Measurements from ENCODE around the gene PLET1. TPM values are rescaled to one million over a fixed set of nuclear protein-coding genes. Genes with fewer than 3 reads are reported as not detected.

PLET1 gene
- total RNA-seq, 1 donor from 2014 or later, result not detected

GRCh38 chr11:112241486-112241885 is 19.2 kb downstream of the PLET1 start:
- ATAC-seq, result peak in 1 of 2 donors; percentile 59
- Histone ChIP-seq H3K27me3 (ENCODE audit: low read depth) (no peaks in the 10 kb centered on the region), H3K27ac (no peak overlapping the region), H3K4me1 (no peaks in the 10 kb centered on the region), H3K9me3 (no peaks in the 10 kb centered on the region), H3K4me3 (no peak overlapping the region), H3K36me3 (peaks cover 30% of the 10 kb centered on the region)
- no peak for DNase-seq
- intact Hi-C loops (cut with DNase I), result no loop called here
- no peak for TF ChIP-seq CTCF (IDR thresholded peaks at IDR 0.05)

GRCh38 chr11:112238041-112238440 is 22.6 kb downstream of the PLET1 start:
- Histone ChIP-seq H3K27me3 (ENCODE audit: low read depth) (no peaks in the 10 kb centered on the region), H3K9me3 (no peaks in the 10 kb centered on the region), H3K36me3 (peaks cover 64% of the 10 kb centered on the region), H3K4me3 (no peak overlapping the region), H3K4me1 (no peaks in the 10 kb centered on the region), H3K27ac (no peak overlapping the region)
- intact Hi-C loops (cut with DNase I), result no loop called here
- DNase-seq (no peak), ATAC-seq (no peak)
- TF ChIP-seq CTCF (IDR thresholded peaks at IDR 0.05), result no peak

GRCh38 chr11:112237451-112237850 is 23.2 kb downstream of the PLET1 start:
- H3K4me3 ChIP-seq, result no peak overlapping the region
- no peaks in the 10 kb centered on the region for H3K9me3 ChIP-seq
- no peak for DNase-seq
- no peak for TF ChIP-seq CTCF (IDR thresholded peaks at IDR 0.05)
- H3K27me3 ChIP-seq (ENCODE audit: low read depth), result no peaks in the 10 kb centered on the region
- no peaks in the 10 kb centered on the region for H3K4me1 ChIP-seq
- H3K27ac ChIP-seq, result no peak overlapping the region
- ATAC-seq, result no peak
- intact Hi-C loops (cut with DNase I), result no loop called here
- peaks cover 68% of the 10 kb centered on the region for H3K36me3 ChIP-seq

- no peak overlapping the region for H3K4me3 ChIP-seq
- H3K36me3 ChIP-seq, result peaks cover 74% of the 10 kb centered on the region
- H3K4me1 ChIP-seq, result no peaks in the 10 kb centered on the region
- TF ChIP-seq CTCF (IDR thresholded peaks at IDR 0.05), result no peak
- H3K9me3 ChIP-seq, result no peaks in the 10 kb centered on the region
- H3K27me3 ChIP-seq (ENCODE audit: low read depth), result no peaks in the 10 kb centered on the region
- H3K27ac ChIP-seq, result no peak overlapping the region
- DNase-seq (no peak), ATAC-seq (no peak)
- intact Hi-C loops (cut with DNase I), result no loop called here
These were observed 24.8 kb downstream of the PLET1 start for GRCh38 chr11:112235750-112236390.

- peaks cover 76% of the 10 kb centered on the region for H3K36me3 ChIP-seq
- DNase-seq (no peak), ATAC-seq (no peak)
- H3K27me3 ChIP-seq (ENCODE audit: low read depth), result no peaks in the 10 kb centered on the region
- peaks cover 11% of the 10 kb centered on the region for H3K4me1 ChIP-seq
- H3K27ac ChIP-seq, result no peak overlapping the region
- no peak overlapping the region for H3K4me3 ChIP-seq
- no peaks in the 10 kb centered on the region for H3K9me3 ChIP-seq
- intact Hi-C loops (cut with DNase I), result no loop called here
- no peak for TF ChIP-seq CTCF (IDR thresholded peaks at IDR 0.05)
These were observed 28.7 kb downstream of the PLET1 start for GRCh38 chr11:112231952-112232351.
